Ectodermal cell (in vitro differentiated cells): ENCODE results near the gene ZNF483.

Experiments
- H3K27ac ChIP-seq: 2 replicates; pipeline ENCODE4 v1.7.0; 2013; ENCODE audit warnings: mild to moderate bottlenecking, low read depth, low read length; ENCODE audit not compliant: insufficient read depth, poor library complexity, severe bottlenecking
- H3K27me3 ChIP-seq: 2 replicates; pipeline ENCODE4 v1.7.0; 2013; ENCODE audit warnings: mild to moderate bottlenecking, low read length; ENCODE audit not compliant: insufficient read depth, control insufficient read depth, poor library complexity, severe bottlenecking
- H3K36me3 ChIP-seq: one replicate; pipeline ENCODE4 v1.7.0; 2013; ENCODE audit warnings: low read length; ENCODE audit not compliant: control insufficient read depth, insufficient read depth
- H3K4me1 ChIP-seq: one replicate; pipeline ENCODE4 v1.7.0; 2013; ENCODE audit warnings: low read length; ENCODE audit not compliant: control insufficient read depth, insufficient read depth
- H3K4me3 ChIP-seq: 2 replicates; pipeline ENCODE4 v1.7.0; 2013; ENCODE audit warnings: low read depth, low read length, control low read depth; ENCODE audit not compliant: insufficient read depth
- H3K9me3 ChIP-seq: 2 replicates; pipeline ENCODE4 v1.7.0; 2013; ENCODE audit warnings: mild to moderate bottlenecking, low read length, moderate library complexity; ENCODE audit not compliant: control insufficient read depth
- WGBS, 2 experiments: methylation state at CpG; one replicate each; pipeline ENCODE4 v1.1.7; 2013; ENCODE audit warnings: missing lambda C conversion rate in 2 of 2; 5-methylcytosine and 5-hydroxymethylcytosine counted together

The ZNF483 gene

DNA sequence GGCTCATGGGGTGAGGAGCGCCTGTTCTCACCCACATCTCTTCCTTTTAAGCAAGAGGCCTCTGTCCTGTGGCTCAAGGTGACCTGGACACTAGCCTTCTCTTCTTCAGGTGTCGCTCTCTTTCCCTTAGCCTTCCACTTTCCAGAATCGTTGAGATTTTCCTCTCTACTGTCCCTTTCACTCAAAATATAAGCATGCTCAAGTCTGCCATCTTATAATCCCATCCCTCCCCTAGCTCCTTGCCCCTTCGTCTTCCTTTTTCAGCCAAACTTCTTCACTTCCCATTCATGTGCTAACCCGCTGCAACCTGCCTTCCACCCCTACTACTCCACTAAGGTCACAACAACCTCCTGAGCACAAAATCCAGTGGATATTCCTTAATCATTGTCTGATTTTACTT, 61.4 kb downstream of the ZNF483 start:
- Histone ChIP-seq H3K27ac (no peak overlapping the region), H3K4me1 (no peaks in the 10 kb centered on the region), H3K36me3 (peaks cover 10% of the 10 kb centered on the region), H3K4me3 (no peak overlapping the region), H3K27me3 (no peaks in the 10 kb centered on the region), H3K9me3 (no peaks in the 10 kb centered on the region)
- WGBS, 2 experiments = 91 to 94% methylated on average over 5 of the region's 5 CpGs

DNA sequence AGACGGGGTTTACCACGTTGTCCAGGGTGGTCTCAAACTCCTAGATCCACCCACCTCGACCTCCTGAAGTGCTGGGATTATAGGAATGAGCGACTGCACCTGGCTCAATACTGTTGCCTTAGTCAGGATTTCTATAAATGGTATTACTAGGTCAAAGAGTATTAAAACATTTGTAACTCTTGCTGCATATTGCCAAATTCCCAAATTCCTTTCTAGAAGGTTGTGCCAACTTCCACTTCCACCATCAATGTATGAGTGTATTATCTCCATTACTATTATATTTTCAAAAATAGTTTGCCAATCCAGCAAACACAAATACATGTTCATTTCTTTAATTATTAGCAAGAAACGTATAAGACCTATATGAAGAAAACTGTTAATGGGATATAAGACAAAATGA, 63.9 kb downstream of the ZNF483 start:
- Histone ChIP-seq H3K9me3 (no peaks in the 10 kb centered on the region), H3K4me3 (no peak overlapping the region), H3K27ac (no peak overlapping the region), H3K4me1 (no peaks in the 10 kb centered on the region), H3K36me3 (peaks cover 12% of the 10 kb centered on the region), H3K27me3 (no peaks in the 10 kb centered on the region)
- 89 to 94% methylated on average over 5 of the region's 5 CpGs for WGBS, 2 experiments

GRCh38 chr9:111597852-111598732, 73.1 kb downstream of the ZNF483 start:
- no peaks in the 10 kb centered on the region for H3K4me1 ChIP-seq
- H3K27ac ChIP-seq = no peak overlapping the region
- no peaks in the 10 kb centered on the region for H3K27me3 ChIP-seq
- H3K9me3 ChIP-seq = no peaks in the 10 kb centered on the region
- H3K4me3 ChIP-seq = peak overlapping the region; percentile 58
- H3K36me3 ChIP-seq = peaks cover 7% of the 10 kb centered on the region
- WGBS, 2 experiments = 4 to 7% methylated on average over 41 of the region's 41 CpGs

DNA sequence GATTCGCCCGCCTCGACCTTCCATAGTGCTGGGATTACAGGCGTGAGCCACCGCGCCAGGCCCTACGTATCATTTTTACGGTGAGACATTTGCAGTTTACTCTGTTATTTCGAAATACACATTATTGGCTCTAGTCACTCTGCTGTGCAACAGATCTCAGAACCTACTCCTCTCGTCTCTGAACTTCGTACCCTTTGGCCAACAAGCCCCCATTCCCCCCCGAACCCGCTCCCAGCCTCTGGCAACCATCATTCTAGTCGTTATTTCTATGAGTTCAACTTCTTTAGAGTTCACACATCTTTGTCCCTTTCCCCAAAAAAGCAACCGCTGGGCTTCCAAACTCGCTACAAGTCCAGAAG, 73.7 kb downstream of the ZNF483 start:
- H3K4me1 ChIP-seq = no peaks in the 10 kb centered on the region
- peak overlapping the region; percentile 58 for H3K4me3 ChIP-seq
- peaks cover under 1% of the 10 kb centered on the region for H3K36me3 ChIP-seq
- no peaks in the 10 kb centered on the region for H3K9me3 ChIP-seq
- H3K27me3 ChIP-seq = no peaks in the 10 kb centered on the region
- WGBS, 2 experiments = 11 to 12% methylated on average over 16 of the region's 16 CpGs
- no peak overlapping the region for H3K27ac ChIP-seq

GRCh38 chr9:111599092-111599954, 74.3 kb downstream of the ZNF483 start, which contains the start of gene PTGR1:
Gene PTGR1, minus strand, starts transcription at chr9:111599647. Its CDS starts 2,225 bp downstream, at chr9:111597422.
- Histone ChIP-seq H3K27ac (no peak within 1 kb of the TSS), H3K4me3 (peak within 1 kb of the TSS; percentile 58), H3K4me1 (no peaks in the 10 kb centered on the region), H3K9me3 (no peaks in the 10 kb centered on the region), H3K36me3 (no peaks in the 10 kb centered on the region), H3K27me3 (no peaks in the 10 kb centered on the region)
- WGBS, 2 experiments = 23 to 26% methylated on average over 64 of the region's 64 CpGs

DNA sequence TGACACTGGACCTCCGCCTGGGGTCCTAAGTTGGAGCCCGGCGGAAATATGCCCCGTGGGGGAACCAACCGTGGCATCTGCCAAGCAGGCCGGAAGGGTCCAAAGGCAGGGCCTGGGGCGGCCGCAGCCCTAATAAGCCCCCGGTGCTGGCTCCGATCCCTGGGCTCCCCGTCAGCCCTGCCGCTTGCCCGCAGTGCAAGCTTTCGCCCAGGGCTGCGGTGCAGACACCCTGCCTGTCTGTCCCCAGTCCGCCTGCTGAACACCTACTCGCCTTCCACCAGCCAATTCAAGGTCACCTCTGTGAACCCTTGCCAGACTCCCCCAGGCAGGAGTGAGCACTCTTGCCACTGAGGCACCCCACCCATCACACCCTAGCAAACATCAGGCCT, 75.0 kb downstream of the ZNF483 start:
- Histone ChIP-seq H3K27ac (no peak overlapping the region), H3K36me3 (no peaks in the 10 kb centered on the region), H3K4me3 (peak overlapping the region; percentile 58), H3K4me1 (no peaks in the 10 kb centered on the region), H3K27me3 (no peaks in the 10 kb centered on the region), H3K9me3 (no peaks in the 10 kb centered on the region)
- whole genome bisulfite sequencing, 2 experiments = 89 to 90% methylated on average over 17 of the region's 17 CpGs

DNA sequence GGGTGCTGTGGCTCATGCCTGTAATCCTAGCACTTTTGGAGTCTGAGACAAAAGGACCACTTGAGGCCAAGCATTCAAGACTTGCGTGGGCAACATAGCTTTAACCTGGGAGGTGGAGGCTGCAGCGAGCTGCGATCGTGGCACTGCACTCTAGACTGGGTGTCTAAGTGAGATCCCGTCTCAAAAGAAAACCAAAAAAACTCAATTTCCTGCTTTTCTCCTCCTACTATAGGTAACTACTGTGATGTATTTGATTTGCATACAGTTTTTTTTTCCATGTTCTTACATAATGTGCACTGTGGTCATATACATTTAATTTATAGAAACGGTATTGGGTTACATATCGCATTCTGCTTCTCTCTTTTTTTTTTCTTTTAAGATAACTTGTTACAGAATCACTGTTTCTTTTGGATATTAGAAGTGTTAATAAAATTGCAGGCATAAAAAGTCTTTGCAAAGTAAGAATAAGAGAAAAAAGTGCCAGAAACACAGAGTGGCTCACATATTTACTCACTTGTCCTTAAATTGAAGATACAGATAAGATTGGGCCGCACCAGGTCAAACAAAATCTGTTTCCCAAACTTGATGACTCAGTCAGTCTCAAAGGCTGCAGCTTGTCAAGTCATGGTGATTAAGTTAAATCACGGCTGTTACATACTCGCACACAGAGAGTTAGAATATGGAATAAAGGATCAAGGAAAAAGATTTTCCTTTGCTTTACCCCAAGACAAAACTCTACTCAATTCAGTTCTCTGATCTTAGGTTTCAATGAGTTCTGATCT, 76.4 kb downstream of the ZNF483 start:
- Histone ChIP-seq H3K27me3 (no peaks in the 10 kb centered on the region), H3K27ac (no peak overlapping the region), H3K36me3 (no peaks in the 10 kb centered on the region), H3K4me3 (no peak overlapping the region), H3K4me1 (no peaks in the 10 kb centered on the region), H3K9me3 (no peaks in the 10 kb centered on the region)
- WGBS, 2 experiments = 91 to 94% methylated on average over 7 to 9 of the region's 10 CpGs

DNA sequence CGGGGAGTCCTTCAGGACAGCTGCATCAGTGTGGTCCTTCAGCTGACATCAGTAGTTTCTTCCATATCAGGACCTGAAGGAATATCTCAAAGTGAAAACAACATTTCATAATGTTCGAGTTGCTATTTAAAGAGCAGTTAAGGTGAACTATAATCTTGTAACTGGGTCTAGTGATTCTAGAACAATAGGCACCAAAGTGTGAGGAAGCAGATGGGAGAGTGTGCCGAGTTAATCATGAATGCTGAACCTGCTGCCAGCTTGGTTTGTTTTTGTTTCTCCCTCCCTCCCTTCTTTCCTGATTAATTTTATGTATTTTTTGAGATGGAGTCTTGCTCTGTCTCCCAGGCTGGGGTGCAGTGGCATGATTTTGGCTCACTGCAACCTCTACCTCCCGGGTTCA, 78.1 kb downstream of the ZNF483 start:
- Histone ChIP-seq H3K4me1 (no peaks in the 10 kb centered on the region), H3K9me3 (no peaks in the 10 kb centered on the region), H3K36me3 (no peaks in the 10 kb centered on the region), H3K27ac (no peak overlapping the region), H3K27me3 (no peaks in the 10 kb centered on the region), H3K4me3 (no peak overlapping the region)
- 87 to 92% methylated on average over 4 of the region's 4 CpGs for WGBS, 2 experiments

DNA sequence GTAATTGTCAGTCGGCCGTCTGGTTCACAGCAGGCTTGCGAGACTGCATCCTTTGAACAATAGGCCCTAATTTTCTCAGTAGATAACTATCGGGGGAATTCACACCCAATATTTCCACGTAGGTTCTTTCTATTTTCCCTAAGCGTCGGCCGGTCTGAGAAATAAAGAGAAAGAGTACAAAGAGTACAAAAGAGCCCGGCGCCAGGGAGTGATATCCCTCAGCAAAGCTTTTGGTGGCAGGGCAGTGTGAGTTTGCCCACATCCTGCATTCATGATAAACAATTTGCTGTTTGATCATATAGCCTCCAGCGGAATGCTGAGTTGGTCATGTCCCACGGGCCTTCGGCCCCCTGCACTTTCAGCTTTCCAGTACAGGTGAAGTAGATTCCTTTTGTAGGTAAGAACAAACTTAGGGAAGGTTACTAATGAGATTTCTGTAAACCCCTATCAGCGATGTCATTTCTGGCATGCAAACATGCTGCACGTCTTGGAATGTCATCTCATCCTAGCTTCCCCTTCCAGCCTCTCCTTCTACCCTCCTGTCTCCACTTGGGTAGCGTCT, 79.2 kb downstream of the ZNF483 start:
- Histone ChIP-seq H3K9me3 (no peaks in the 10 kb centered on the region), H3K27ac (no peak overlapping the region), H3K36me3 (no peaks in the 10 kb centered on the region), H3K4me3 (no peak overlapping the region), H3K4me1 (no peaks in the 10 kb centered on the region), H3K27me3 (no peaks in the 10 kb centered on the region)
- WGBS, 2 experiments = 76 to 81% methylated on average over 16 of the region's 16 CpGs
